KOPT-K1 (cell line): ENCODE measurements around the gene KRTAP10-9.
"Not testable (repeated sequence)": the region's sequence is repeated elsewhere in the genome, so short reads cannot be mapped to it uniquely, and the experiment has no call there.

Experiments used
- H3K27ac ChIP-seq: fragments of 200-600 bp; sonication (generic); 2 replicates; pipeline ENCODE4 v1.5.1; 2016; ENCODE audit warnings: antibody characterized with exemption, mild to moderate bottlenecking, low read depth, low read length; ENCODE audit not compliant: poor library complexity, severe bottlenecking
- H3K36me3 ChIP-seq: fragments of 200-600 bp; sonication (generic); 2 replicates; pipeline ENCODE4 v1.5.1; 2017; ENCODE audit warnings: antibody characterized with exemption, mild to moderate bottlenecking, low read length, moderate library complexity; ENCODE audit not compliant: insufficient read depth
- H3K9me3 ChIP-seq: fragments of 200-600 bp; sonication (generic); 2 replicates; pipeline ENCODE4 v1.5.1; 2017; ENCODE audit warnings: antibody characterized with exemption, low read length, mild to moderate bottlenecking; ENCODE audit not compliant: insufficient read depth, poor library complexity, severe bottlenecking

Gene KRTAP10-9

DNA sequence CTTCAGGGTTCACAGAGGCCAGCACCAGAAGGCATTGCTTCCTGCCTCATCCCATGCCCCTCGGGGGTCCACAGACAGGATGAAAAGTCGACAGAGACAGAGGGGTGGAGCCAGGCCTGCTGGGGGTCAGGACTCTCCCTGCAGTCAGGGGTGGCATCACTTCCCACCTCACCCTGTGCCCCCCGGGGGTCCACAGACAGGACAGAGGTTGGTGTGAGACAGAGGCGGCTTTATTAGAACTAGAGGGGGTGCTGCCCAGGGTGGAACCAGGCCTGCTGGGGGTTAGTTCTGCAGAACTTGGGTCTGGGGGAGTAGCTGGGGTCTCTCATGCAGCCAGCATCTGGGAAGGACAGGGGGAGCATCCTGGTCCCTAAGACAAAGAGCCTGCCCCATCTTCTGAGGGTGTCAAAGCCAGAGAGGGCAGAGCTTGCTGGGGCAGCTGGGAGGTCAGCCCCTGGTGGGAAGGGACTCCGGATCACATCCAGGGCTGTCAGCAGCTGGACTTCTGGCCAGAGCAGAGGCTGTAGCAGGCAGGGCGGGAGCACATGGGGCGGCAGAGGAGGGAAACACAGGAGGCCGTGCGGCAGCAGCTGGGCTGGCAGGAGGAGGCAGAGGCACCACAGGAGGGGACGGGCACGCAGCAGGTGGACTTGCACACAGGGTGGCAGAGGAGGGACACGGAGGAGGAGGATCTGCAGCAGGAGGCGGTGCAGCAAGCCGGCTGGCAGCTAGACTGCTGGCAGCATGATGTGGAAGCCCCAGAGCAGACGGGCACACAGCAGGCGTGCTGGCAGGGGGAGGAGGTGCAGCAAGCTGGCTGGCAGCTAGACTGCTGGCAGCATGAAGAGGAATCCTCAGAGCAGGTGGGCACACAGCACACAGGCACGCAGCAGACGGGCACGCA lies 35.7 kb upstream of the KRTAP10-9 start:
- not testable (repeated sequence) for H3K9me3 ChIP-seq, H3K36me3 ChIP-seq, H3K27ac ChIP-seq

DNA sequence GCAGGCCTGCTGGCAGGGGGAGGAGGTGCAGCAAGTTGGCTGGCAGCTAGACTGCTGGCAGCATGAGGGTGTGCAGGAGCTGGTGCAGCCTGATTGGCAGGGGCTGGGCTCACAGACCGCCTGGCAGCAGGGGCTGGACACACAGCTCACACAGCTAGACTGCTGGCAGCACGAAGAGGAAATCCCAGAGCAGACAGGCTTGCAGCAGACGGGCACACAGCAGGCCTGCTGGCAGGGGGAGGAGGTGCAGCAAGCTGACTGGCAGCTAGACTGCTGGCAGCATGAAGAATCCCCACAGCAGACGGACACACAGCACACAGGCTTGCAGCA lies 35.1 kb upstream of the KRTAP10-9 start:
- not testable (repeated sequence) for H3K36me3 ChIP-seq, H3K9me3 ChIP-seq, H3K27ac ChIP-seq

DNA sequence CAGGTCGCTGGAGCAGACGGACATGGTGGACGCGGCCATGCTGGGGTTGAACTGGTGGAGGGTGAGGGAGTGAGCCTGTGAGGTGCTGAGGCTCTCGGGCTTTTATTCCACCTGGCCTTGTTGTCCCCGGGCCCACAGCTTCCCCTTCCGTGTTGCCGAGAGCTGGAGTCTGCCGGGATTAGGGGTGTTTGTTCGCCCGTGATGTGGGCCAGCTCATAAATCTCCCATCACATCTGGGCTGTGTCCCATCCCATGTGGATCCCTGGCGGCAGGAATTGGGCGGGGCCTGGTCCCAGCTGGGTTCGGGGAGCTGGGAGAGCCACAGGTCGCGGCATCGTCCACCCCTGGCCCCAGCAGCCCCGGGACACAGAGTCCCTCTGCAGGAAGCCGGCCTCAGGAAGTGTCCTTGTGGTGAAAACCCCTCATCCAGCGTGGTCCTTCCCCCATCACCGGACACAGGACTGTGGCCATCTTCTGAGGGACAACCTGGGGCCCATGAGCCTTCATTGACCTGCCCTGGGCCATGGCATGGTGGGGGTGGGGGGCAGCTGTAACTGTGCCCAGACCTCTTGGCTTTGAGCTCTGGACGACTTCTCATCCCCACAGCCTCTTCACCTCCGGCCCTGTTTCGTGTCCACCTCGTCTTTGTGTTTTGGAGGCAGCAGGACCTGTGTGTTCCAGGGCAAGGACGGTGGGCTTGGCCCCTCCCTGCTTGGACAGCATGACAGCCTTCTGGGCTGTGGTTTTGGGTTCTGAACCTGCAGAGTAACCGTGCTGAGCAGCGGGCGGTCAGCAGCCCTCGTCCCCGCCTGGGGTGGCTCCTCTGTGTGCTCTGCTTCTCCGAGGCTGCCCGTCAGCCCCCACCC lies 34.2 kb upstream of the KRTAP10-9 start, which contains the start of gene KRTAP10-6:
TSS of gene KRTAP10-6 (minus strand) at position 60 of the 866 bp plus-strand sequence. CDS start at position 39, 21 bp downstream.
- Histone ChIP-seq H3K36me3 (no peaks in the 10 kb centered on the region), H3K27ac (no peak within 1 kb of the TSS), H3K9me3 (no peaks in the 10 kb centered on the region)

DNA sequence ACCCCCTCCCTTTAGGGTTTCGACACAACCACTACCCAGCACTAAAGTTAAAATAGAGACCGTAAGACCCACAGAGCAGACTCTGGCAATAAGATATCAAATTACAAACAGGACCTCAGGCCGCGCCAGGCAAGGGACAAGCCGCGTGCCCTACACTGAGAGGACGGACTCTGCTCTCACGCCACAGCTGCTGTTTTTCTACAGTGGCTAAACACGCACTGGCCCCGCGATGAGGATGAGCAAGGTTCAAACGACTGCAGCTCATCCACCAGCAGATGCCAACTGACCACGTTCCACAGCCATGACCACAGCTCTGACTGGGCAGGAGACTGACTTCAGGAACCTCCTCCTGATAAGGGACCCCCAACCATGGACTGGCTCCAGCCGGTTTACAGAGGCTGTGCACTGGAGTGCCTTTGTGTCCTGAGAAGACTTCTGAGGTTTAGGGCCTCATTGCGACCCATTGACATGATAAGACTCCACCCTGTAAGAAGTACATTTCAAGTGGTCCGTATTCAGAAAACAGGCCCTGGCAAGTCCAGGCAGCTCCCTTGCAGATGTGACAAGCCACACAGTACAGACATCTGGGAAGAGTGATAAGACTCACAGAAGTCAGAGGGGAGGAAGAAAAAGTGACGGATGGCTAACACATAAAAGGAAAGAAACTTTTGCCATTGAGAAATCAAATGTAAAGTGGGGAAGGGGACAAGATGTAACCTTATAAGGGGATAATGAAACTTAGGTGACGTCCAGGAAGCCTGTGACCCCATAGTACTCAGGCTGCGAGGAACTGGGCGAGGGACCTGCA lies 33.1 kb upstream of the KRTAP10-9 start:
- Histone ChIP-seq H3K36me3 (no peaks in the 10 kb centered on the region), H3K9me3 (no peaks in the 10 kb centered on the region), H3K27ac (no peak overlapping the region)

DNA sequence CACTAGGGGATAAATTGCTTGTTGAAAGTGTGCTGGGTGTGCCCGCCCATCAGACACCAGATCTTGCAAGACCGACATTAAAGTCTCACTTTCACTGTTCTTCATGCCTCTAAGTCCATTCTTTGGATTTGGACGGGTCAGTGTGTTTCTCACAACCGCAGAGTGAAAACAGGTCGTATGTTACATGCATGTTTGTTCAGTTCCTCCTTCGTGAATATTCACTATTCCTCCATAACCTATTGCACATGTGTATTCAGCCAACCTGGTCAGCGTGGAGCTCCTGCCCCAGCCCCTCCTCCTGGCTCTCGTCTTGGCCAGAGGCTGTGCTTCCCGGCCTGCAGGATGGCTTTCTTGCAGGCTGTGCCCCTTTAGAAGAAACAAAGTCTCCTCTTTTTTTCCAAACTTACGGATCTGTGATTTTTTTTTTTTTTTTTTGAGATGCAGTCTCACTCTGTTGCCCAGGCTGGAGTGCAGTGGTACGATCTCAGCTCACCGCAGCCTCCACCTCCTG lies 32.4 kb upstream of the KRTAP10-9 start:
- no peaks in the 10 kb centered on the region for H3K9me3 ChIP-seq
- H3K27ac ChIP-seq = no peak overlapping the region
- no peaks in the 10 kb centered on the region for H3K36me3 ChIP-seq

DNA sequence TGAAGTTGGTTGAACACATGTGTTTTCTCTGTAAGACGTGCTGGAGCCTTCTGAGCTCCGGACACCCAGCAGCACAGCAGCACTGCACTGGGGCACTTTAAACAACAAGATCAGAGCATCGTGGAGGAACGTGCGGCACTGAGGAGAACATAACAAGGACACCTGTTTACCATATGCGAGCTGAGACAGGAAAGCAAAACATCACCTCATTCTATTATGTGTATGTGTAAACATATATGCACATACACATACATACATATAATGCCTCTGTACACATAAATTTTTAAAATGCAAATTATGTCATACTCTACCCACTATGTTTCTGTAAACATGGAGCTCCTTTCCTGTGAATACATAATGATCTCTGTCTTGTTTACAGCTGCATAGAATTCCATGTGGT lies 31.4 kb upstream of the KRTAP10-9 start:
- no peaks in the 10 kb centered on the region for H3K36me3 ChIP-seq
- no peaks in the 10 kb centered on the region for H3K9me3 ChIP-seq
- no peak overlapping the region for H3K27ac ChIP-seq

DNA sequence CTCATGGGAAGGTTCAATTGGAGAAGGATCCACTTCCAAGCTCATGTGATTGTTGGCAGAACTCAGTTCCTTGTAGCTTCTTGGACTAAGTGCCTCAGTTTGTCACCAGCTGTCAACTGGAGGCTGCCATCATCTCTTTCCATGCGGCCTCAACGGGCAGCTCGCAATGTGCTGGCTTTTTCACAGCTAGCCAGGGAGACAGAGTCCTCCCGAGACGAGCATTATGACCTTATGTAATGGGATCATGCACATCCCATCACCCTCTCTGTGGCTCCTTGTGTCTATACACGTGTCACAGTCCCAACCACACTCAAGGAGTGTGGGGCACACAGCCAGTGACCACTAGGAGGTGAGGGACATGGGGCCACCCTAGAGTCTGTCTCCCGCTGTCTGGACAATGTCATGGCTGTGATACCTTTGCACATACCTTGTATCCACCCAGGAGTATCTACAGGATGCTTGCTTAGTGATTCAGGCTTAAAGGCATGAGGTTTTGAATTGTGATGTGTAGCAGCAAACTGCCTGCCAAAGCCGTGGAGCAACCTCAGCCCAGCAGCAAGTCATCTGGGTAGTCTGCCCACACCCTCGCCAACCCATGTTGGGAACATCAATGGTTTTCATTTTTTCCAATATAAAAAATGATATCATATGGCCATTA lies 30.7 kb upstream of the KRTAP10-9 start:
- H3K36me3 ChIP-seq = no peaks in the 10 kb centered on the region
- no peak overlapping the region for H3K27ac ChIP-seq
- H3K9me3 ChIP-seq = no peaks in the 10 kb centered on the region

DNA sequence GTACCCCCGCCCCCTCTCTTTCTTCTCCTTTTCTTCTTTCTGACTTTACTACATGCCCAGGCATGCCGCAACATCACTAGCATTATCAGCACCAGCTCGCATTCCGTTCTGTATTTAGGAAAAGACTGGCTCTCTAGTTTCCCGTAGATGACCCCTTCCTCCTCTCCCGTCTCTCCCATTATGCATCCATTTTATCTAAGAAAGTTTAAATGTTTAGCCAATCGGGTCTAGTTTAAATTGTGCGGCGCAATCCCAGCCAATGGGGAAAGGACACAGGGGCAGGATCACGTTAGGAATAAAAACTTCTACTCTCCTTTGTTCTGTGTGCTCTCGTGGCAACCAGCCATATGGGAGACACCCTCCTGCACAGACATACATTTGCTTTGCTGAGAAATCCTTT lies 28.8 kb upstream of the KRTAP10-9 start:
- Histone ChIP-seq H3K27ac (no peak overlapping the region), H3K36me3 (no peaks in the 10 kb centered on the region), H3K9me3 (no peaks in the 10 kb centered on the region)

DNA sequence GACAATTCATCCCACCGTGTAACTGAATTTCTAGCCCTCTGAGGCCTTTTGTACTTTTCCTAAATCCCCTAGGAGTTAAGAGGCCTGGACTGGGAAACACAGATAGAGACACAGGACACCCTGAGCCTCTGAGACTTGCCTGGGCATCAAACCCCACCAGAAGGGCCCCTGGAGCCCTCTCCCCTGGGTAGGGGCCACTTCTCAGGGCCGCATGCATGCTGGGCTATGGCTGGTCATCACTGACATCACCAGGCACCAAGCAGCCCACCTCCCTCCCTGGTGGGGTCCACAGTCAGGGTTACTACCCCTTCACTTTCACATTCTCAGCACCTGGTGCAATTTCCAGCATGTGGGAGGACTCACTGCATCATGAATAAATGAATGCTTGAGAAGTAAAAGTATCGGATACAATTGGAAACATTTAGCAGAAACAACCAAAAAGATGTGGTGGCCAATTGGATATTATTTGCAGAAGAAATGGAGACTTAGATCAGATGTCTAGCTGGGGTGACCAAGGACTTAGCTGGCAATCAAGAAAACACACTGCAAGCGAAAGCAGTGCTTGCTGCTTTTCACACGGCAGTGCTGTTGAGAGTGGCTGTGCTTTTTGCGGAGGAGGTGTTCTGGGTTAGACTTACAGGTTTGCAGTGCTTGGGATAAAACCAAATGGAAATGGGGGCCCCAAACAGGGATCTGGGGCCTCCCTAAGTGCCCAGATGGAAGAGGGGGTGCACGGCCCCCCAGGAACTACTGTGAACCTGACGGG lies 27.4 kb upstream of the KRTAP10-9 start:
- H3K36me3 ChIP-seq = no peaks in the 10 kb centered on the region
- no peak overlapping the region for H3K27ac ChIP-seq
- peaks cover 7% of the 10 kb centered on the region for H3K9me3 ChIP-seq

DNA sequence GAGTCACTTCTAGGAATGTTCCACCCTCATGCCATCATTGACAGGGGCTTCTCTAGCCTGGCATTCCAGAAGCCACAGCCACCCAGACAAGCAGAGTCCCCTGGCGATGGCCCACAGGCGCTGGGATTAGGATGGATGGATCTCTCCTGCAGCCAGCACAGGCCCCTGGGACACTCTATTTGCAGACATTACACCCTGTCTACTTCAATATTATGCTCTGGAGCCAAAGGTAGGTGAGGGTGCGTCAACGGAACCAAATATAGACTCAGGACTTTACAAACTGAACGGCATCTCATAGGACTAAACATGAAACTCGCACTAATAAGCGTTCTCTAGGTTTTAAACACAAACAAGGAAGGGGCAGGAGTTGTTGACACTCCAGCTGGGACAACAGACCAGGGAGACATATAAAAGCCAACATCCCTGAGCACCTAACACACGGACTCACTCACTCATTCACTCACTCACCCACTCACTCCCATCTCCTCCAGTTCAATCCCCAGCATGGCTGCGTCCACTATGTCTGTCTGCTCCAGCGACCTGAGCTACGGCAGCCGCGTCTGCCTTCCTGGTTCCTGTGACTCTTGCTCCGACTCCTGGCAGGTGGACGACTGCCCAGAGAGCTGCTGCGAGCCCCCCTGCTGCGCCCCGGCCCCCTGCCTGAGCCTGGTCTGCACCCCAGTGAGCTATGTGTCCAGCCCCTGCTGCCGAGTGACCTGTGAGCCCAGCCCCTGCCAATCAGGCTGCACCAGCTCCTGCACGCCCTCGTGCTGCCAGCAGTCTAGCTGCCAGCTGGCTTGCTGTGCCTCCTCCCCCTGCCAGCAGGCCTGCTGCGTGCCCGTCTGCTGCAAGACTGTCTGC lies 26.5 kb upstream of the KRTAP10-9 start, which contains the start of gene KRTAP10-7:
TSS of gene KRTAP10-7 (plus strand) at position 480 of the 861 bp plus-strand sequence. CDS start at position 505, 25 bp downstream.
- H3K36me3 ChIP-seq, H3K27ac ChIP-seq, H3K9me3 ChIP-seq: not testable (repeated sequence)

DNA sequence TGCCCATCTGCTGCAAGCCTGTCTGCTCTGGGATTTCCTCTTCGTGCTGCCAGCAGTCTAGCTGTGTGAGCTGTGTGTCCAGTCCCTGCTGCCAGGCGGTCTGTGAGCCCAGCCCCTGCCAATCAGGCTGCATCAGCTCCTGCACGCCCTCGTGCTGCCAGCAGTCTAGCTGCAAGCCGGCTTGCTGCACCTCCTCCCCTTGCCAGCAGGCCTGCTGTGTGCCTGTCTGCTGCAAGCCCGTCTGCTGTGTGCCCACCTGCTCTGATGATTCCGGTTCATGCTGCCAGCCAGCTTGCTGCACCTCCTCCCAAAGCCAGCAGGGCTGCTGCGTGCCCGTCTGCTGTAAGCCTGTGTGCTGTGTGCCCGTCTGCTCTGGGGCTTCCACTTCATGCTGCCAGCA lies 25.8 kb upstream of the KRTAP10-9 start:
- not testable (repeated sequence) for H3K9me3 ChIP-seq, H3K27ac ChIP-seq, H3K36me3 ChIP-seq

DNA sequence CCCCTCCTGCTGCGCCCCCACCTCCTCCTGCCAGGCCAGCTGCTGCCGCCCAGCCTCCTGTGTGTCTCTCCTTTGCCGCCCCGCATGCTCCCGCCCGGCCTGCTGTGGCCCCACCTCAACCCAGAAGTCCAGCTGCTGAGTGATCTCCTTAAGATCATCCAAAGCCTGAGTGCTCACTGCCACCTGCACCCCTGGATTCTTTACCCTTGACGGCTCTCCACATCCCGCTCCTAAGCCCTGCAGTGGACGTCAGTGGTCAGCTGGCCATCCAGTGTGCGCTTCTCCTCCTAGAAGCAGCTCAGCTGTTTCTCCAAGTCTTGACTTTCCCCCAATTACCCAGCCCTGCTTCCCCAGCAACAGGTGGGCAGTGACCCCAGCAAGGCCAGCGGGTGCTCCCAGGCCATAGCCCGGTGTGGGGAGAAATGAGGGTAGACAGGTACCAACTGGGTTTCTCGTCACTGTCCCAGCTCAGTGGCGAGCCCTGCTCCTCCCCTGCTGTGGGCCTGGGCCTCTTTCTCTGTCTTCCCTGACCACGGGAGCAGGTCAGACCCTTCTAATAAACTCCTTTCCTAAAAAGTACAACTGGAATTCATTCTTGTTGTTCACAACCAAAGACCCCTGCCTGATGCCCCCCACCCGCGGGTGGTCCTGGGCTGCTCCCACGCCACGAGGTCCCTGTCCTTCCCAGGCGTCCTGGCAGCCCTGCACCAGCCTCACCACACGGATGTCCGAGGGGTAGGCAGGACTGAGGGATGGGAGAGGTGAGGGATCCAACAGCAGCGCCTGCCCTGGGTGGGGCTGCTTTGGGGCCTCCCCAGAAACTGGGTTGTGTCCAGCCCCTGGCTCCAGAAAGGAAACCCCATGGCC lies 25.1 kb upstream of the KRTAP10-9 start:
- Histone ChIP-seq H3K36me3 (no peaks in the 10 kb centered on the region), H3K27ac (no peak overlapping the region), H3K9me3 (peaks cover 9% of the 10 kb centered on the region)
